Coronary artery (tissue), 2 donors: Measurements from ENCODE around the gene SPATA3.

Experiments used
- DNase-seq: peaks from one replicate; pipeline ENCODE4 v3.0.0-alpha.2; 2017; ENCODE audit warnings: low spot score
- H3K27ac ChIP-seq, 2 donors: fragments of 200-600 bp; sonication (generic); one replicate each; pipeline ENCODE4 v1.5.1; 2016 to 2019
- H3K4me3 ChIP-seq: fragments of 200-600 bp; sonication (generic); 2 replicates; pipeline ENCODE4 v1.5.1; 2016; ENCODE audit warnings: mild to moderate bottlenecking, moderate library complexity
- TF ChIP-seq, protein P1 (sequence below): fragments of 200-600 bp; sonication (generic); IDR thresholded peaks from one replicate; pipeline ENCODE4 v1.5.1; 2019; ENCODE audit warnings: antibody characterized with exemption

SPATA3 gene

DNA sequence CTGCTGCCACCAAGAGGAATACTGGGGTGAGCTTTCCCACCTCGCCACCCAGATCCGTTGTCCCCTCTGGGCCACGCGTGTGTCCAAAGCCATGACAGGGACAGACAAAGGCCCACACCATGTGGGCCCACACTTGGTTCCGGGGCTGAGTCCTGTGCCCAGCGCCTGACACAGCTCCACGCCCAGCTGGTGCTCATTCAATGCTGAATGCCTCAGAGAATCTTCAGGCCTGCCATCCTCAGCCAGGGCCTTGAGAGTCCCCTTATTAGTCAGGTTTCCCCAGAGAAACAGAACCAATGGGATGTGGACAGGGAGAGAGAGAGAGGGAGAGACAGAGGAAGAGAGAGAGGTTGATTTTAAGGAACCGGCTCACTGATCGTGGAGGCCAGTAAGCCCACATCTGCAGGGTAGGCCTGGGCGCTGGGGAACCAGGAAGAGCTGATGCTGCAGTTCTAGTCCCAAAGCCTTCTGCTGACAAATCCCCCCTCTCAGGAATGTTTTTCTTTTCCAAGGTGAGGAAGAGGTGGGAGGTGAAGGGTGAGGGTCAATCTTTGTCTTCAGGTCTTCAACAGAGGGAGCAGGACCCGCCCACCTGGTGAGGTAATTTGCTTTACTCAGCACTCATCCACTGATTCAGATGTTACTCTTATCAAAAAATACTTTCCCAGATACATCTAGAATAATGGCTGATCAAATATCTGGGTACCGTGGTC is 10.2 kb upstream of the SPATA3 start:
- DNase-seq, result no peak
- no peak overlapping the region for H3K4me3 ChIP-seq
- TF ChIP-seq, protein P1, sequence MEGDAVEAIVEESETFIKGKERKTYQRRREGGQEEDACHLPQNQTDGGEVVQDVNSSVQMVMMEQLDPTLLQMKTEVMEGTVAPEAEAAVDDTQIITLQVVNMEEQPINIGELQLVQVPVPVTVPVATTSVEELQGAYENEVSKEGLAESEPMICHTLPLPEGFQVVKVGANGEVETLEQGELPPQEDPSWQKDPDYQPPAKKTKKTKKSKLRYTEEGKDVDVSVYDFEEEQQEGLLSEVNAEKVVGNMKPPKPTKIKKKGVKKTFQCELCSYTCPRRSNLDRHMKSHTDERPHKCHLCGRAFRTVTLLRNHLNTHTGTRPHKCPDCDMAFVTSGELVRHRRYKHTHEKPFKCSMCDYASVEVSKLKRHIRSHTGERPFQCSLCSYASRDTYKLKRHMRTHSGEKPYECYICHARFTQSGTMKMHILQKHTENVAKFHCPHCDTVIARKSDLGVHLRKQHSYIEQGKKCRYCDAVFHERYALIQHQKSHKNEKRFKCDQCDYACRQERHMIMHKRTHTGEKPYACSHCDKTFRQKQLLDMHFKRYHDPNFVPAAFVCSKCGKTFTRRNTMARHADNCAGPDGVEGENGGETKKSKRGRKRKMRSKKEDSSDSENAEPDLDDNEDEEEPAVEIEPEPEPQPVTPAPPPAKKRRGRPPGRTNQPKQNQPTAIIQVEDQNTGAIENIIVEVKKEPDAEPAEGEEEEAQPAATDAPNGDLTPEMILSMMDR, result no peak
- H3K27ac ChIP-seq, result no peak overlapping the region

- TF ChIP-seq, protein P1, result no peak
- Histone ChIP-seq H3K4me3 (peak overlapping the region; percentile 66), H3K27ac (no peak overlapping the region)
- no peak for DNase-seq
Measured at GRCh38 chr2:230986520-230987136, 9.3 kb upstream of the SPATA3 start.

- Histone ChIP-seq H3K27ac (no peak overlapping the region), H3K4me3 (peak overlapping the region; percentile 66)
- DNase-seq, result peak; percentile 81
- TF ChIP-seq, protein P1, result peak; percentile 81
Measured at GRCh38 chr2:230987137-230988020, 8.5 kb upstream of the SPATA3 start.

GRCh38 chr2:230989731-230990130 is 6.2 kb upstream of the SPATA3 start:
- DNase-seq, result no peak
- no peak overlapping the region for H3K27ac ChIP-seq
- TF ChIP-seq, protein P1, result no peak
- H3K4me3 ChIP-seq, result no peak overlapping the region

DNA sequence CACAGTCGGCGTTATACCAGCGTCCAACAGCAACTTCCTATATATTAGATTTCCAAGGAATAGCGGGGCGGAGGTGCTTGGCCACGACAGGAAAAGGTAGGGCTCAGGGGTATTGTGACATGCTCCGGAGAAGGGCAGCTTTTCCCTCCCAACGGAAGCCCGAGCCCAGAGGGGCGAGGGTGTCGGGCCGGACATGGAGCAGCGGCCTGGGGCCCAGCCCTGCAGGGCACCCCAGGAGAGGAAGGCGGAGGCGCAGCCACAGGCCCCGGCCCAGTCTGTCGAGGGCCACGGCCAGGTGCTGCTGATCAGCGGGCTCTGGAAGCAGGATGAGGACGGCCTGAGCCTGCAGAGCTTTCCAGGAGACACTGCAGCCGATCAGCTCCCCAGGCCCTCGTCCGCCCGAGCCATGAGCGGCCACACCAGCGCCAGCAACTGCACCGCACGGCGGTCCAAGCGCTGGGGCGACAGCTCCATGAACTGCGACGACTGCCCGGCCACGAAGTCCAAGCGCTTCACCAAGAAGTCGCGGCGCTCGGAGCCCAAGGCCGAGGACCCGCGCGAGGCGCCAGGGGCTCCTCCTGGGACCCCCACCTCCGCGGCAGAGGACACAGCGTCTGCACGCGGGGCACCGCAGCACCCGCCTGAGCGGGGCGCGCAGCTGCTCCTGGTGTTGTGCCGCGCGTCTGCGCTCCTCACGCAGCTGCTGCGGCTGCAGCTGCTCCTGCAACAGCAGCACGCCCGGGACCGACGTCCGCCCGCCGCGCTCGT is 5.6 kb upstream of the SPATA3 start:
- DNase-seq, result no peak
- TF ChIP-seq, protein P1, result no peak

DNA sequence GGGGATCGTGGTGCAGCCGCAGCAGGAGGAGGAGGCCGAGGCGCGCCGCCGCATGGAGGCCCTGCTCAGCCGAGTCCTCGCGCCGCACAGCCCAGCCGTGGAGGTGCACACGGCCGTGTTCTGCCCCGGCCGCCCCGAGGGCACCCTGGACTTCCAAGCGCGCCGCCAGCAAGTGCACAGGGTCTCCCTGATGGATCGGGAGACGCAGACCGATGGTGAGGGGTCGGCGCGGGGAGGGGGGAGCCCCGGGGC is 5.1 kb upstream of the SPATA3 start:
- Histone ChIP-seq H3K27ac (no peak overlapping the region), H3K4me3 (no peak overlapping the region)
- no peak for DNase-seq
- TF ChIP-seq, protein P1, result no peak

More for the DNA sequence above, 5.6 kb upstream of the SPATA3 start:
- Histone ChIP-seq H3K27ac (no peak overlapping the region), H3K4me3 (no peak overlapping the region)
